ENCODE measurements around the gene SPPL2A.

GRCh38 chr15:50686469-50687301 lies 78.8 kb downstream of the SPPL2A start, which contains the start of gene TRPM7:
- TF ChIP-seq CTCF (IDR thresholded peaks at IDR 0.05) (peak in 1 of 6 experiments; percentile 14), POLR2A (IDR thresholded peaks at IDR 0.05) (peak in 3 of 4 donors; percentile 48 to 80 (median 60))
